ENCODE data around the gene RAB40C. TPM values are rescaled to one million over a fixed set of nuclear protein-coding genes. Genes with fewer than 3 reads are reported as not detected.

The RAB40C gene
- total and polyA plus RNA-seq, 5 experiments from 2014 or later, result 5.8 to 19.9 (median 14.6) TPM

- H3K27me3 Mint-ChIP-seq, result no peaks in the 10 kb centered on the region
- H3K27ac Mint-ChIP-seq, result no peak overlapping the region
- no peaks in the 10 kb centered on the region for H3K9me3 Mint-ChIP-seq
- H3K4me3 Mint-ChIP-seq, result no peak overlapping the region
- POLR2A ChIA-PET, result no interaction called here
- no peaks in the 10 kb centered on the region for H3K4me1 Mint-ChIP-seq
- peaks cover 0 to 10% (median 4%) of the 10 kb centered on the region in 3 donors for H3K36me3 Mint-ChIP-seq
- DNase-seq, result no peak
- ATAC-seq, result no peak
Measured at GRCh38 chr16:627454-628239, 37.8 kb downstream of the RAB40C start.

GRCh38 chr16:628321-629061 lies 38.6 kb downstream of the RAB40C start:
- no peak overlapping the region for H3K27ac Mint-ChIP-seq
- ATAC-seq, result no peak
- H3K4me1 Mint-ChIP-seq, result no peaks in the 10 kb centered on the region
- no peak overlapping the region for H3K4me3 Mint-ChIP-seq
- H3K36me3 Mint-ChIP-seq, result peaks cover 0 to 10% (median 4%) of the 10 kb centered on the region in 3 donors
- H3K27me3 Mint-ChIP-seq, result no peaks in the 10 kb centered on the region
- POLR2A ChIA-PET, result no interaction called here
- H3K9me3 Mint-ChIP-seq, result no peaks in the 10 kb centered on the region
- no peak for DNase-seq

- Mint-ChIP-seq H3K9me3 (no peaks in the 10 kb centered on the region), H3K4me1 (peaks cover 0 to 3% (median 0%) of the 10 kb centered on the region in 4 donors), H3K27me3 (no peaks in the 10 kb centered on the region), H3K36me3 (peaks cover 0 to 10% (median 4%) of the 10 kb centered on the region in 3 donors), H3K4me3 (no peak overlapping the region), H3K27ac (peak overlapping the region in 1 of 10 donors; percentile 82)
- no peak for DNase-seq
- POLR2A ChIA-PET, result no interaction called here
- no peak for ATAC-seq
Measured at GRCh38 chr16:629185-629832, 39.4 kb downstream of the RAB40C start.

- no peak overlapping the region for H3K27ac Mint-ChIP-seq
- peaks cover 0 to 6% (median 0%) of the 10 kb centered on the region in 4 donors for H3K4me1 Mint-ChIP-seq
- POLR2A ChIA-PET, result no interaction called here
- no peak for ATAC-seq
- H3K4me3 Mint-ChIP-seq, result no peak overlapping the region
- peaks cover 0 to 10% (median 4%) of the 10 kb centered on the region in 3 donors for H3K36me3 Mint-ChIP-seq
- H3K27me3 Mint-ChIP-seq, result no peaks in the 10 kb centered on the region
- no peak for DNase-seq
- H3K9me3 Mint-ChIP-seq, result no peaks in the 10 kb centered on the region
Measured at GRCh38 chr16:629833-630248, 40.0 kb downstream of the RAB40C start.

- H3K4me1 Mint-ChIP-seq, result peaks cover 0 to 9% (median 0%) of the 10 kb centered on the region in 4 donors
- no peak for ATAC-seq
- no peak overlapping the region for H3K27ac Mint-ChIP-seq
- no peaks in the 10 kb centered on the region for H3K27me3 Mint-ChIP-seq
- H3K9me3 Mint-ChIP-seq, result no peaks in the 10 kb centered on the region
- no peak overlapping the region for H3K4me3 Mint-ChIP-seq
- H3K36me3 Mint-ChIP-seq, result peaks cover 0 to 10% (median 4%) of the 10 kb centered on the region in 3 donors
- no peak for DNase-seq
- POLR2A ChIA-PET, result no interaction called here
Measured at GRCh38 chr16:630249-630814, 40.5 kb downstream of the RAB40C start.

GRCh38 chr16:630815-631405 lies 41.0 kb downstream of the RAB40C start, which contains the start of gene WFIKKN1:
Gene WFIKKN1 (plus strand): TSS chr16:630985. CDS start chr16:631254, 269 bp downstream.
- H3K4me3 Mint-ChIP-seq, result no peak within 1 kb of the TSS
- peaks cover 0 to 9% (median 0%) of the 10 kb centered on the region in 4 donors for H3K4me1 Mint-ChIP-seq
- DNase-seq, result no peak
- POLR2A ChIA-PET, result interaction anchor here (0.8 kb wide), 1 partner anchor 41 kb away, joined by 3 read pairs; no protein-coding TSS in a partner anchor
- H3K36me3 Mint-ChIP-seq, result peaks cover 0 to 10% (median 4%) of the 10 kb centered on the region in 3 donors
- no peaks in the 10 kb centered on the region for H3K9me3 Mint-ChIP-seq
- H3K27me3 Mint-ChIP-seq, result no peaks in the 10 kb centered on the region
- no peak for ATAC-seq
- H3K27ac Mint-ChIP-seq, result no peak within 1 kb of the TSS

GRCh38 chr16:631808-632358 lies 42.0 kb downstream of the RAB40C start:
- H3K4me3 Mint-ChIP-seq, result no peak overlapping the region
- DNase-seq (no peak), ATAC-seq (no peak)
- peaks cover 3 to 12% (median 6%) of the 10 kb centered on the region in 4 donors for H3K4me1 Mint-ChIP-seq
- H3K9me3 Mint-ChIP-seq, result peaks cover 0 to 6% (median 0%) of the 10 kb centered on the region in 9 donors
- peaks cover 0 to 7% (median 0%) of the 10 kb centered on the region in 3 donors for H3K36me3 Mint-ChIP-seq
- H3K27me3 Mint-ChIP-seq, result peaks cover 0 to 4% (median 0%) of the 10 kb centered on the region in 5 donors
- POLR2A ChIA-PET, result interaction anchor here (0.8 kb wide), 1 partner anchor 42 kb away, joined by 3 read pairs; no protein-coding TSS in a partner anchor
- H3K27ac Mint-ChIP-seq, result no peak overlapping the region

GRCh38 chr16:632486-633335 lies 42.8 kb downstream of the RAB40C start:
- no peak for DNase-seq
- H3K4me1 Mint-ChIP-seq, result peaks cover 3 to 17% (median 7%) of the 10 kb centered on the region in 4 donors

GRCh38 chr16:633336-634050 lies 43.6 kb downstream of the RAB40C start:
- Mint-ChIP-seq H3K9me3 (peaks cover 0 to 6% (median 0%) of the 10 kb centered on the region in 9 donors), H3K4me3 (no peak overlapping the region), H3K27ac (no peak overlapping the region), H3K4me1 (peaks cover 3 to 18% (median 7%) of the 10 kb centered on the region in 4 donors), H3K36me3 (peaks cover 0 to 5% (median 0%) of the 10 kb centered on the region in 3 donors), H3K27me3 (peaks cover 0 to 4% (median 0%) of the 10 kb centered on the region in 5 donors)
- DNase-seq (peak in 1 of 10 donors; percentile 3), ATAC-seq (no peak)
- POLR2A ChIA-PET, result no interaction called here

More at GRCh38 chr16:632486-633335, 42.8 kb downstream of the RAB40C start:
- no peak for ATAC-seq
- Mint-ChIP-seq H3K27ac (no peak overlapping the region), H3K4me3 (no peak overlapping the region), H3K9me3 (peaks cover 0 to 6% (median 0%) of the 10 kb centered on the region in 9 donors), H3K27me3 (peaks cover 0 to 4% (median 0%) of the 10 kb centered on the region in 5 donors), H3K36me3 (peaks cover 0 to 5% (median 0%) of the 10 kb centered on the region in 3 donors)
- POLR2A ChIA-PET, result interaction anchor here (0.6 kb wide), 1 partner anchor 1079 kb away, joined by 3 read pairs; no protein-coding TSS in a partner anchor

GRCh38 chr16:634051-634670 lies 44.3 kb downstream of the RAB40C start:
- Mint-ChIP-seq H3K4me1 (peaks cover 3 to 18% (median 7%) of the 10 kb centered on the region in 4 donors), H3K27me3 (peaks cover 0 to 4% (median 0%) of the 10 kb centered on the region in 5 donors), H3K4me3 (peak overlapping the region in 7 of 10 donors; percentile 28 to 97 (median 48)), H3K9me3 (peaks cover 0 to 6% (median 0%) of the 10 kb centered on the region in 9 donors), H3K36me3 (peaks cover 0 to 2% (median 0%) of the 10 kb centered on the region in 3 donors), H3K27ac (peak overlapping the region in 1 of 10 donors; percentile 60)
- DNase-seq, result no peak
- ATAC-seq, result no peak
- POLR2A ChIA-PET, result no interaction called here
